ENCODE data around the gene UBB. TPM values are rescaled to one million over a fixed set of nuclear protein-coding genes. Genes with fewer than 3 reads are reported as not detected.

UBB gene
- total RNA-seq, 4 donors from 2014 or later, result 426 to 1,167 (median 805) TPM

GRCh38 chr17:16363749-16364536 is 16.9 kb upstream of the UBB start:
- H3K36me3 ChIP-seq, result no peaks in the 10 kb centered on the region
- in situ Hi-C loops (cut with MboI; ENCODE audit: low pct_ligation_motif_present in 1 of 4, low pct_unique_long_range_greater_than_20kb in 1 of 4, low sequenced_read_pairs in 3 of 4), result loop anchor here (10.0 to 25.0 kb wide), 2 partner anchors 148 to 161 kb away; no protein-coding TSS in a partner anchor
- peaks cover 0 to 6% (median 2%) of the 10 kb centered on the region in 4 donors for H3K4me1 ChIP-seq
- intact Hi-C loops (cut with DNase I; ENCODE audit: low total_unique reads), result no loop called here
- whole genome bisulfite sequencing, 2 donors (ENCODE audit: low coverage in 1 of 2), result 3 to 9% methylated on average over 5 to 6 of the region's 6 CpGs
- TF ChIP-seq CTCF (IDR thresholded peaks at IDR 0.05) (peak; percentile 88 to 97 (median 92)), POLR2A (IDR thresholded peaks at IDR 0.05) (no peak), EP300 (IDR thresholded peaks at IDR 0.05; ENCODE audit: low read depth) (no peak)
- peak; percentile 80 for DNase-seq
- H3K27ac ChIP-seq, result no peak overlapping the region
- H3K27me3 ChIP-seq, result no peaks in the 10 kb centered on the region
- no peaks in the 10 kb centered on the region for H3K9me3 ChIP-seq
- no peak overlapping the region for H3K4me3 ChIP-seq

GRCh38 chr17:16364625-16365024 is 16.3 kb upstream of the UBB start:
- no peak overlapping the region for H3K4me3 ChIP-seq
- peaks cover 0 to 6% (median 2%) of the 10 kb centered on the region in 4 donors for H3K4me1 ChIP-seq
- H3K27me3 ChIP-seq, result no peaks in the 10 kb centered on the region
- in situ Hi-C loops (cut with MboI; ENCODE audit: low pct_ligation_motif_present in 1 of 4, low pct_unique_long_range_greater_than_20kb in 1 of 4, low sequenced_read_pairs in 3 of 4), result loop anchor here (10.0 to 25.0 kb wide), 2 partner anchors 148 to 160 kb away; no protein-coding TSS in a partner anchor
- no peak for TF ChIP-seq POLR2AphosphoS5 (IDR thresholded peaks at IDR 0.05)
- TF ChIP-seq EP300 (IDR thresholded peaks at IDR 0.05; ENCODE audit: low read depth), result no peak
- no peak for TF ChIP-seq CTCF (IDR thresholded peaks at IDR 0.05)
- no peak for TF ChIP-seq POLR2A (IDR thresholded peaks at IDR 0.05)
- no peak overlapping the region for H3K27ac ChIP-seq
- DNase-seq, result no peak
- H3K36me3 ChIP-seq, result no peaks in the 10 kb centered on the region
- no peaks in the 10 kb centered on the region for H3K9me3 ChIP-seq
- intact Hi-C loops (cut with DNase I; ENCODE audit: low total_unique reads), result no loop called here

- intact Hi-C loops (cut with DNase I; ENCODE audit: low total_unique reads), result no loop called here
- in situ Hi-C loops (cut with MboI; ENCODE audit: low pct_ligation_motif_present in 1 of 4, low pct_unique_long_range_greater_than_20kb in 1 of 4, low sequenced_read_pairs in 3 of 4), result loop anchor here in 2 of 4 donors (25.0 kb wide), 1 partner anchor 141 kb away; no protein-coding TSS in a partner anchor
- TF ChIP-seq POLR2A (IDR thresholded peaks at IDR 0.05), result no peak
- no peak for TF ChIP-seq CTCF (IDR thresholded peaks at IDR 0.05)
- no peak for TF ChIP-seq POLR2AphosphoS5 (IDR thresholded peaks at IDR 0.05)
- TF ChIP-seq EP300 (IDR thresholded peaks at IDR 0.05; ENCODE audit: low read depth), result no peak
- Histone ChIP-seq H3K4me1 (peaks cover 0 to 12% (median 4%) of the 10 kb centered on the region in 4 donors), H3K36me3 (no peaks in the 10 kb centered on the region), H3K9me3 (no peaks in the 10 kb centered on the region), H3K4me3 (no peak overlapping the region), H3K27ac (no peak overlapping the region), H3K27me3 (no peaks in the 10 kb centered on the region)
- no peak for DNase-seq
- 70 to 100% methylated on average over 1 to 5 of the region's 5 CpGs for WGBS, 2 donors (ENCODE audit: low coverage in 1 of 2)
Measured at GRCh38 chr17:16371742-16372141, 9.1 kb upstream of the UBB start.

- peak; percentile 52 for DNase-seq
- Histone ChIP-seq H3K4me3 (no peak overlapping the region), H3K27me3 (no peaks in the 10 kb centered on the region), H3K36me3 (no peaks in the 10 kb centered on the region), H3K27ac (peak overlapping the region in 3 of 4 donors; percentile 31 to 54 (median 44)), H3K4me1 (peaks cover 0 to 29% (median 8%) of the 10 kb centered on the region in 4 donors), H3K9me3 (no peaks in the 10 kb centered on the region)
- intact Hi-C loops (cut with DNase I; ENCODE audit: low total_unique reads), result no loop called here
- WGBS, 2 donors (ENCODE audit: low coverage in 1 of 2), result 47 to 55% methylated on average over 12 to 16 of the region's 16 CpGs
- in situ Hi-C loops (cut with MboI; ENCODE audit: low pct_ligation_motif_present in 1 of 4, low pct_unique_long_range_greater_than_20kb in 1 of 4, low sequenced_read_pairs in 3 of 4), result loop anchor here in 2 of 4 donors (25.0 kb wide), 1 partner anchor 138 kb away; no protein-coding TSS in a partner anchor
- TF ChIP-seq EP300 (IDR thresholded peaks at IDR 0.05; ENCODE audit: low read depth) (no peak), POLR2AphosphoS5 (IDR thresholded peaks at IDR 0.05) (peak in 1 of 3 donors; percentile 34)
Measured at GRCh38 chr17:16374146-16374938, 6.5 kb upstream of the UBB start.
